Testis (tissue), 3 donors: ENCODE data around the gene TNFRSF1A. TPM values are rescaled to one million over a fixed set of nuclear protein-coding genes. Genes with fewer than 3 reads are reported as not detected.

Experiments
- DNase-seq: peaks from one replicate; pipeline ENCODE4 v3.0.0-alpha.2; 2019
- H3K27ac ChIP-seq, 2 donors: fragments of 200-600 bp; sonication (generic); one replicate each; pipeline ENCODE4 v1.5.1; 2019
- H3K27me3 ChIP-seq: fragments of 200-600 bp; sonication (generic); one replicate; pipeline ENCODE4 v1.5.1; 2019
- H3K36me3 ChIP-seq: fragments of 200-600 bp; sonication (generic); one replicate; pipeline ENCODE4 v1.5.1; 2017; ENCODE audit warnings: low read depth; ENCODE audit errors: missing control alignments
- H3K4me1 ChIP-seq: fragments of 200-600 bp; sonication (generic); one replicate; pipeline ENCODE4 v1.5.1; 2019
- H3K4me3 ChIP-seq, 2 donors: fragments of 200-600 bp; sonication (generic); one replicate each; pipeline ENCODE4 v1.5.1; 2017 to 2019
- H3K9me3 ChIP-seq: fragments of 200-600 bp; sonication (generic); one replicate; pipeline ENCODE4 v1.5.1; 2017
- POLR2A ChIP-seq: fragments of 450-650 bp; IDR thresholded peaks from one replicate; pipeline ENCODE4 v1.6.1; 2017; ENCODE audit warnings: antibody characterized with exemption, mild to moderate bottlenecking, moderate library complexity
- WGBS, 2 donors: methylation state at CpG; one replicate each; pipeline ENCODE4 v1.1.5; 2018; 5-methylcytosine and 5-hydroxymethylcytosine counted together
- intact Hi-C: fragments of 100-400 bp; cut with DNase I; formaldehyde crosslinking; loops from one replicate; pipeline ENCODE4 v1.15.1; 2023; ENCODE audit warnings: low total_unique reads
- polyA plus RNA-seq: library from polyadenylated mRNA; stranded (reverse); fragments of 350-450 nt; fragmentation: Illumina TruSeq; extraction: RNeasy Lipid Tissue Mini Kit (QIAGEN cat#74804); gene quantifications from one replicate; pipeline ENCODE4 v1.2.3, GENCODE V29; 2014; ENCODE audit warnings: low read depth, low replicate concordance; ENCODE audit not compliant: insufficient read depth
- total RNA-seq, 2 donors: library from RNA; depleted of rRNA; stranded (reverse); fragments of >200 nt; gene quantifications; one replicate each; pipeline ENCODE4 v1.2.3, GENCODE V29; 2016
- TF ChIP-seq, protein P1 (sequence below), 3 experiments: fragments of 450-650 bp in 2 of 3; fragments of 200-600 bp in 1 of 3; sonication (generic) in 1 of 3; IDR thresholded peaks; one replicate each; pipeline ENCODE4 v1.5.1; 2016 to 2019; ENCODE audit warnings: antibody characterized with exemption in 3 of 3, mild to moderate bottlenecking in 2 of 3, moderate library complexity in 1 of 3

TNFRSF1A gene
- total and polyA plus RNA-seq, 3 donors from 2014 or later = 59.8 to 106 (median 94.6) TPM

DNA sequence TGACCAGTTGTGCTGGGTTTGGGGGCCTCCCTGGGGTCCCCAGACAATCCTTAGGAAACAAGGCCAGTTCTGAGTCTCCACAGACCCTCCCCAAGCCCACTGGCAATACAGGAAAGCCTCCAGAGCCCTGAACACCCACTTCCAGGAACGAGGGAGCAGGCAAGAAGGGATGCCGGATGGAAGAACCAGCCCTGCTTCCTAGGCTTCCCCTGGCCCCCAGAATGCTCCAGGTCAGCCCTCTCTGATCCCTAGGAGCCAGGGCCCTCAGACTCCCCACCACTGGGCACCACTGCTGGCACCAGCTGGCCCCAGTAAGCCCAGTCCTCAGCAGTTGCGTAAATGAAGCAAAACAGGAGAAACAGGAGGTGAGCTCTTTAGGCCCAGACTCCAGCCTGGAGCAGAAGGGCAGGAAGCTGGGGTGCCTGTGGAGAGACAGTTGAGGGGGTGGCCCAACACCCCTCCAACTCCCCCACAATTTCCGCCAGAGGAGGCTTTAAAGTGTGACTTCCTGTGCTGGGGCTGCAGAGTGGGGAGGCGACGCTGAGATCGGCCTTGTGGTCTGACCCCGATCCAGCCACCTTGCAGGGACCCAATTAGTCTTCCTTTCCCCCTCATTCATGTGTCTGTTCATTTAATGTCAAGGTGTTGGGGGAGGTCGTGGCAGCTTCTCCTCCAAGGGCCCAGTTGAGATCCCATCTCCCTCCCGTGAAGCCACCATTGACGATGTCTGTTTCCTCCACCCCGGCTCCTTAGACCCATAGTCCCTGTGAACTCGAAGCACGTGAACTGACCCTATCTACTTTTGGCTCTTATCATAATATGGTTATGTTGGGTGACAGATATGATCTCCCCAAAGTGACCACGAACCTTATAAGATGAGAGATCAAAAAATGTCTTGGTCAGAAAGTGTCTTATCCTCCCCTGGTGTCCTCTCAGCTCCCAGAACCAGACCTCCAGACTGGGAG is 4.7 kb downstream of the TNFRSF1A start:
- DNase-seq = no peak
- Histone ChIP-seq H3K9me3 (no peaks in the 10 kb centered on the region), H3K27ac (peak overlapping the region; percentile 86 to 93), H3K4me3 (peak overlapping the region in 1 of 2 donors; percentile 28), H3K36me3 (no peaks in the 10 kb centered on the region), H3K4me1 (peaks cover 49% of the 10 kb centered on the region), H3K27me3 (no peaks in the 10 kb centered on the region)
- TF ChIP-seq, protein P1, sequence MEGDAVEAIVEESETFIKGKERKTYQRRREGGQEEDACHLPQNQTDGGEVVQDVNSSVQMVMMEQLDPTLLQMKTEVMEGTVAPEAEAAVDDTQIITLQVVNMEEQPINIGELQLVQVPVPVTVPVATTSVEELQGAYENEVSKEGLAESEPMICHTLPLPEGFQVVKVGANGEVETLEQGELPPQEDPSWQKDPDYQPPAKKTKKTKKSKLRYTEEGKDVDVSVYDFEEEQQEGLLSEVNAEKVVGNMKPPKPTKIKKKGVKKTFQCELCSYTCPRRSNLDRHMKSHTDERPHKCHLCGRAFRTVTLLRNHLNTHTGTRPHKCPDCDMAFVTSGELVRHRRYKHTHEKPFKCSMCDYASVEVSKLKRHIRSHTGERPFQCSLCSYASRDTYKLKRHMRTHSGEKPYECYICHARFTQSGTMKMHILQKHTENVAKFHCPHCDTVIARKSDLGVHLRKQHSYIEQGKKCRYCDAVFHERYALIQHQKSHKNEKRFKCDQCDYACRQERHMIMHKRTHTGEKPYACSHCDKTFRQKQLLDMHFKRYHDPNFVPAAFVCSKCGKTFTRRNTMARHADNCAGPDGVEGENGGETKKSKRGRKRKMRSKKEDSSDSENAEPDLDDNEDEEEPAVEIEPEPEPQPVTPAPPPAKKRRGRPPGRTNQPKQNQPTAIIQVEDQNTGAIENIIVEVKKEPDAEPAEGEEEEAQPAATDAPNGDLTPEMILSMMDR (IDR thresholded peaks at IDR 0.05) = no peak
- no peak for TF ChIP-seq POLR2A
- WGBS, 2 donors = 36 to 41% methylated on average over 15 of the region's 15 CpGs
- intact Hi-C loops = loop anchor here (10.0 kb wide), 2 partner anchors 48 to 118 kb away; partner anchors contain the start of genes LTBR and TAPBPL

DNA sequence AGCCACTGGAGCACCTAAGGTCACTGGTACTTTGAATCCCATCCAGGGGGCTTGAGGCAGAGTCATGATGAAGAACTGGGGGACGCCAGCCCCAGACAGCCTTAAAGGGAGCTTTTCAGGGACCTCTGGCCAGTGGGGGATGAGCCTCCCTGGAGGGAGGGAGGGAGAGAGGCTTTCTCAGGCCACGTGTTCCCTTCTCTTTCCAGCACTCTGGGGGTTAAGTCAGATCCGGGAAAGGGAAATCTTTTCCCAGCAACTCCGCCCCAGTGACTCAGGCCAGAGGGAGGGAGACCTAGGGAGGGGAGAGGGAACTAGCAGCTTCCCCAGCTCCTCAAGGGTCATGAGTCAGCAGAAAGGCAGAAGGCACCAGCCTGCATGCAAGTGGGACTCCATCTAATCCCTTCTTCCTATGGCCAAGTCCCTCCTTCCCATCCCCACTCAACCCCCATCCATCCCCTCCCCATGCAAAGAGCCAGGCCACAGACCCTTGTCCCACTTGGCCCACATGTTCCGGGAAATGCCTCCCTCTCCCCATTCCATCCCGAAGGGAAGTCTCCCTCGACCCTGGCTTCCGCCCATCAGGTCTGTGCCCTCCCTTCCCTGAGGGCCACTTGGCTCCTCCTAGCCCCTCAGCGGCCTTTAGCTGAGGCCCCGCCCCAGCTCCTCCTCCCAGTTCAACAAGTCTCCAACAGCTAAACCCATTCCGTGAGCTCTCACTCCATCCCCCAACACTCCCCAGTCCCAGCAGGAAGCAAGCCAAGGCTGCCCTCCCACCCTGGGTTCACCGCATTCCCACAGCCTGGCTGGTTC is 5.6 kb downstream of the TNFRSF1A start:
- Histone ChIP-seq H3K9me3 (no peaks in the 10 kb centered on the region), H3K27me3 (no peaks in the 10 kb centered on the region), H3K4me3 (peak overlapping the region in 1 of 2 donors; percentile 28), H3K4me1 (peaks cover 47% of the 10 kb centered on the region), H3K27ac (peak overlapping the region; percentile 86 to 93), H3K36me3 (no peaks in the 10 kb centered on the region)
- intact Hi-C loops = loop anchor here (10.0 kb wide), 2 partner anchors 49 to 119 kb away; partner anchors contain the start of genes LTBR and TAPBPL
- WGBS, 2 donors = 17 to 36% methylated on average over 11 to 12 of the region's 12 CpGs
- no peak for TF ChIP-seq POLR2A
- TF ChIP-seq, protein P1 (IDR thresholded peaks at IDR 0.05) = no peak
- DNase-seq = peak; percentile 92

DNA sequence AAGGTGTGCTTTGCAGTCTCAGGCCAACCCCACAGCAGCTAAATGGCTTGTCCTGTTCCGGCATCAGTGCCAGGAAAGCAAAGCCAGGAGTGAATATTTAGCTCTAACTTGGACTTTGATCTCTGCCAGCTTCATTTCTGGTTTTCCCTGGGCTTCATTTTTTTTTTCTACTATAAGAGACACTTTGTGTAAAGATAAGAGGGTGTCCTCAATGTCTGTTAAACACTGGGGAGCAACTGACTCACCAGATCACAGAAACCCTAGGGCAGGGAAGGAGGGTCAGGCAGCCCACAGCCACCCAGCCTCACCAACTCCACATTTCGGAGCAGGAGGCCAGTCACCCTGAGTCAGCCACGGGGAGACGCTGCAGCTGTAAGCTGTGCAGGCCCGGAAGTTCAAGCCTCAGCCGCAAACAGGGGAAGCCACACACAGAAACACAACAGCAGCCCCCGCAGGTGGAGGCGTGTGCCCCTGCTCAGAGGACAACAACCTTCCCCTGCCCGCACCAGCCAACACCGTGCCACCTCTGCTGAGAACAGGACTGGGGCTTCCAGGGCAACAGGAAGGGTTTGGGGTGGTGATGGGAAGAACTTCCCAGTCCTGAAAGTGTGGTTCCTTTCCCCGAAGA is 6.3 kb downstream of the TNFRSF1A start:
- 19 to 34% methylated on average over 11 of the region's 11 CpGs for WGBS, 2 donors
- DNase-seq = peak; percentile 82
- TF ChIP-seq, protein P1 (IDR thresholded peaks at IDR 0.05) = peak; percentile 19 to 44 (median 29)
- no peak for TF ChIP-seq POLR2A
- H3K36me3 ChIP-seq = no peaks in the 10 kb centered on the region
- H3K4me1 ChIP-seq = peaks cover 50% of the 10 kb centered on the region
- H3K9me3 ChIP-seq = no peaks in the 10 kb centered on the region
- H3K27me3 ChIP-seq = no peaks in the 10 kb centered on the region
- H3K4me3 ChIP-seq = no peak overlapping the region
- H3K27ac ChIP-seq = peak overlapping the region; percentile 86 to 93
- intact Hi-C loops = loop anchor here (10.0 kb wide), 2 partner anchors 49 to 119 kb away; partner anchors contain the start of genes LTBR and TAPBPL

DNA sequence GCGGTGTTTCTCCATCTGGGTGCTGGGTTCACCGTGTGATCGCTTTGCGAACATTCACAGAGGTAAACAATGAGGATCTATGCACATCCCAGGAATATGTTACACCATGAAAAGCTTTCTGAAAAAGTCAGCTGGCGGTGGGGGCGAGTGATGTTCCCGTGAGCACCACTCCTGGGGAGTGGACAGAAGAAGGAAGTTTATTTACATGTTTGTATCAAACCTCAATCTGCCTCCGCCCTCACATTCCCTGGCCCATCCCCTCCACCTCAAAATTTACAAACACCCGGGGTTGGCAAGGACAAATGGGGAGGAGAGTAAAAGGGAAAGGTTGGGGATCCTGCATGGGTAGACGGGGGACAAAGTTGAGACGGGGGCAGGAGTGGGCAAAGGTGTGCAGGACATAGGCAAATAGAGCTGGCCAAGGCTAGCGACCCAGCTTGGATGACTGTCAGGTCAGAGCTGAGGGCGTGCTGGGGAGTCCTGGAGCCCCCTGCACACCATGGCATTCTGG is 6.9 kb downstream of the TNFRSF1A start:
- Histone ChIP-seq H3K9me3 (no peaks in the 10 kb centered on the region), H3K4me1 (peaks cover 55% of the 10 kb centered on the region), H3K27ac (peak overlapping the region; percentile 86 to 93), H3K36me3 (no peaks in the 10 kb centered on the region), H3K27me3 (no peaks in the 10 kb centered on the region), H3K4me3 (no peak overlapping the region)
- intact Hi-C loops = loop anchor here (10.0 kb wide), 2 partner anchors 50 to 120 kb away; partner anchors contain the start of genes LTBR and TAPBPL
- no peak for TF ChIP-seq POLR2A
- TF ChIP-seq, protein P1 (IDR thresholded peaks at IDR 0.05) = no peak
- DNase-seq = peak; percentile 41
- WGBS, 2 donors = 40 to 46% methylated on average over 13 of the region's 13 CpGs
